HG03378 (cell line): ENCODE data around the gene MEGF10.
A peak's percentile ranks its signal among the peaks of the same experiment; 100 is the strongest.

Experiments used
- ATAC-seq: cut with Tn5 transposase; IDR thresholded peaks from one replicate; pipeline ENCODE4 v1.9.1; 2021; ENCODE audit warnings: mild to moderate bottlenecking, moderate library complexity; ENCODE audit not compliant: unreplicated experiment

Gene MEGF10

DNA sequence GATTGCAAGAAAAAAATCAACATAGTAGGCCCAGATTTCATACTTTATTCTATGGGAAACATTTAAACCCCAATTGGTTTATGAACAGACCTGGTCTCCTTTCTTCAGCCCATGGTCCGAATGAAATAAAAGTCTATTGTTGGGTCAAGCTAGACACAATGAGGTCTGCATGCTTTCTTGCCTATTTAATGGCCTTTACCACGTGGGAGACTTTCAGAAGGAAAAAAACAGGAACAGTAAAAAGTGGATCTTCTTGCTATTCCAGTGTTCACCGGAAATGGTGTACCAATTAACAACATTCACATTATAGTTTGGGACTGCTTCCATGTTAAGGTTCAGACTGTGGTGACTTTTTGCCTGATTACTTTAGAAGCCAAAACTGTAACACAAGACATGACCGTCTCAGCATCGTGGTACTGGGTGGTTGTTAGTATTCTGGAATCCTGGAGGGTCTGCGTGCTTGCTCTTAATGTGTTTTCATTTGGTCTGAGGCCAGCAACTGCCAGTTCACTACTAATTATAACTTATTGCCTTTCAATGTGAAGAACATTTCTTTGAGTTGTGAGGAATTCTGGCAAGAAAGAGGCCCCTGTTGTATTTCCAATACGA is 141.5 kb downstream of the MEGF10 start:
- ATAC-seq = no peak

DNA sequence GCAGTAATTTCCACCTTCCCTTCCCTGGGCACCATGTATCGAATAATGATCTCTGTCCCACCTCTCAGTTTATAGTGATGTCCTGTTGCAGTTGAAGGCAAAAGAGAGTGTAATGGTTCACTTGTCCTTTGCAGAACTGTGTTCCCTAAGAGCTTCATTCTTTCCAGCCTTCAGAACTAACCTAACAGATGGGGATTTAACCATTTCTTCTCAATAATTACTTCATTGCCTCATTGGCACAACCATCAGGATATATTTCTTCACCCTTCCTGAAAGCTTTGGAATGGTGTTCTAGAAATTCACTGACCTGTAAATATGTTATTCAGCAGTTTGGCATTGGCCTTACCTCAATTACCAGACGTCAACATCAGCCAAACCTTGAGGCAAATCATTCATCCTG is 142.9 kb downstream of the MEGF10 start:
- ATAC-seq = no peak

DNA sequence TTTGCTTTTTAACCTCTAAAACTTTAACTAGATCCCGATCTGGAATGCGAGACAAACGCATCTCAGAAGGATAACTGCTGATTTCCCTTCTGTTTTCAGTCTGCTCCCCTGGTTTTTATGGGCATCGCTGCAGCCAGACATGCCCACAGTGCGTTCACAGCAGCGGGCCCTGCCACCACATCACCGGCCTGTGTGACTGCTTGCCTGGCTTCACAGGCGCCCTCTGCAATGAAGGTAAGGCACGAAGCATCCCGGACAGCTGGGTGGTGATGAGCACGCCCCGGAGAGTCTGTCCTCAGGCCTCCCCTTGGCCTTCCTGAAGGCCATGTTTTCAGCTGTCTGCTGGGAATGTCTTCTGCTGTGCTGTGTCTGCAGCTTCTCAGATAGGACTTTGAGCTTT is 144.0 kb downstream of the MEGF10 start:
- no peak for ATAC-seq

DNA sequence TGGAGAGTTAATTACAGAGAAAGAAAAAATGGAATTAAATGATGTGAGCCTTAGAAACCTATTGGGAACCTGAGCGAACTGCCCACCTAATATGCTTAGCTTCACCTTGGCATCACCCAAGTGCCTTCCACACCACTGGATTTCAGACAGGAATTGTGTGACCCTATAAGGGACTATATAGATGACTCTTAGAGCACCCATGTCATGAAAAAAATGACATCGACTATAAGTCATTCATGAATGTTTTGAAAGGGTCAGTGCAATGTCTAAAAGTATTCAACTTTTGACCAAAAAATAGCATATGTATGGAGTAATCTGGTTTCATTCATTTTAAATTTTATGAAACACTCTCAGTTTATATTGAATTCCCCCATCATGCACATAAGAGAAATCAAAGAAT is 145.2 kb downstream of the MEGF10 start:
- no peak for ATAC-seq

DNA sequence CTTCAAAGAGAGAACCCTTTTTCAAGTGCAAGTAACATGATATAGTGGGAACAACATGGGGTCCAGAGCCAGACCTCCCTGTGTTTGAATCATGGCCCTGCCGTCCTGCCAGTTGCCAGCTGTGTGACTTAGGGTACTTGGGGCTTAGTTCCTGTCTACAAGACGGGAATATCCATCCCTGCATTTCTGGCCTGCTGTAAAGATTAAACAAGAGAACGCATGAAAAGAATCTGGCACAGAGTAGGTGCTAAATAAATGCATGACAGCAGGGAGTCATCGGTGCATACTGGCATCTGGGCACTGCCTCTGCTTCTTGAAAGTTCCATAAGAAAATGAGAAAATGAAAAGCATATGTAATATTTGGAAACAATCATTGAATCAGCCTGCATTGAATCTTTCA is 149.0 kb downstream of the MEGF10 start:
- no peak for ATAC-seq

DNA sequence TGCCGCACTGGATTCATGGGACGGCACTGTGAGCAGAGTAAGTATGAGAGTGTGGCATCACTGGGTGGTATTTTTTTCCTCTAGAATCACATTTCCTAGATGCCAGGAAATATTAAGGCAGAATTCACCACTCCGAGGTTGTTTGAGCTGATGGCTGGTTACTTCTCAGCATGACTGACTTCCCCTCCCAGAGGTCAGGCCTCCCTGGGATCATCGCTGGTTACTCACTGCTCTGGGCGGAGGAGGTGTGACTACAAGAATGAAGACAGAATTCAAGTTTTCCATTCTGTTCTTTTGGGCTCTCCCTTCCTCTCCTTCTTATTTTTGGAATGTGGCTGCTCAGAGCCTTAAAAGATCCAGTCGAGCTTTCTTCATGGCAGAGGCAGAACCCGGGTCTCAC is 150.2 kb downstream of the MEGF10 start:
- ATAC-seq = no peak

DNA sequence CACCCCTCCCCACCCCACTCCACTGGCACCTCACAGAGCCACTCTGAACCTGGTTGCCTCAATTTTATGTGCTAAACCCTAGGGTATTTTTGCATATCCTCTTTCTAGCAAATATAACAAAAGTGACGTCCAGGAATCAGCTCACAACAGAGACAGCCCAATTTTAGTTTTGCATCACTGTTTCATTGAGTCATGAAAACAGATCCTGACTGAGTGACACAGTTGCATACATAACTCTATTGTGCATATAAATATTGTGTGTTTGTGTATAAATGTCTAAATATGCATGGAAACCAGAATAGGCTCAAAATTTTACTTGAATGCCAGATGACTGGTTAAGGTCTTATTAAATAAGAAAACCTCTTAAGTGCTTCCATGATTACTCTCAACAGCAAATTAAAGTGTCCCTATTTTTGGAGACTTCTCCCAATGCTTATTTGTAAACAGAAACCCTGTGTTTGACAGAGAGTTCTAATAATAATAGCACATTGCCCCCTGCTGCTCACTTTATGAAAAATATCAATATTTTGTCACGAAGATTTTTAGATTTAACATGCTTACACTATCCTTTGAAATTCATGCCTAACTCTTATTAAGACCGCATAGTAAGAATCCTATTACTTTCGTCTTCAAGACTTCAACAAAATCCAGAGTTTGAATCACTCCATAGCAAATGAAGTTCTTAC is 151.3 kb downstream of the MEGF10 start:
- ATAC-seq = no peak

DNA sequence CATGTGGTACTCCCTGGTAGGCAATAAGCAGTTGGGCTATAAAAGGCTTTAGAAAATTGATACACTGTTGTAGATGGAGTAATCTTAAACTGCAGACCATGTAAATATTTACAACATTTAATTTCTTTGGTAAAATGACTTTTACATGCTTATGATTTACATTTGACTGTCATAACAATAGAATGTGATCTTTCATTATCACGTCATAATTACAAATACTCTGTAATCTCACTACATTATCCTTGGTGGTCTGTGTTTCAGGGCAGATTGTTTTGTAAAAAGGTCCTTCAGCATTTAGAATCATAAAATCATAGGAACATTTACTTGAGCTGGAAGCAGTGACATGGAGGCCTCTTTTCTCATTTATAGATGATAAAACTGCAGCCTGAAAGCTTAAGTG is 153.6 kb downstream of the MEGF10 start:
- ATAC-seq = no peak

DNA sequence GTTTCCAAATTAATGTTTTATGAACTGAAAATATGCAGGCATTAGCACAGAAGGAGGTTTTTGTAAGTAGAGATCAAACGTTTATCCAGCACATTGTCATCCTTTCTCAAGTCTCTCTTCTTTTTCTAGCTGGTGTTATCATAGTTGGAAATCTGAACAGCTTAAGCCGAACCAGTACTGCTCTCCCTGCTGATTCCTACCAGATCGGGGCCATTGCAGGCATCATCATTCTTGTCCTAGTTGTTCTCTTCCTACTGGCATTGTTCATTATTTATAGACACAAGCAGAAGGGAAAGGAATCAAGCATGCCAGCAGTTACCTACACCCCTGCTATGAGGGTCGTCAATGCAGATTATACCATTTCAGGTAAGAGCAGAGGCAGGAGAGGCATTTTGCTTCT is 154.7 kb downstream of the MEGF10 start:
- ATAC-seq = no peak

DNA sequence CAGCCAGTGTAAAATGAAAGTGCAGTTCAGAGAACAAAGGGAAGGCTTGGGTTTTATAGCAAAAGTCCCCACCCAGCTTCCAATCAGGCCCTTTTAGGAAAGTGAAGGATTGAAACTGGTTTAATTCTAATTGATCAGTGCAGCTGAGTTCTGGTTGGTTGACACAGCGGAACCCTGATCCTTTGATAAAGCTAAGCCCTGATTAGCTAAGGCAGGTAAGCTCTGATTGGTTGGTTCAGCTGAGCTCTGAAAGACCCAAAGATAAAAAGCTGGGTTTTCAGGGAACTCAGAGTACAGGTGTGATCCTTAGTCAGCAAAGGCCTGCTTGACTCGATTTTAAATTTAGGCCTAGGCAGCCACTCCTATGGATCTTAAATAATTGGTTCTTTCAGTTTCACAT is 156.0 kb downstream of the MEGF10 start:
- no peak for ATAC-seq

DNA sequence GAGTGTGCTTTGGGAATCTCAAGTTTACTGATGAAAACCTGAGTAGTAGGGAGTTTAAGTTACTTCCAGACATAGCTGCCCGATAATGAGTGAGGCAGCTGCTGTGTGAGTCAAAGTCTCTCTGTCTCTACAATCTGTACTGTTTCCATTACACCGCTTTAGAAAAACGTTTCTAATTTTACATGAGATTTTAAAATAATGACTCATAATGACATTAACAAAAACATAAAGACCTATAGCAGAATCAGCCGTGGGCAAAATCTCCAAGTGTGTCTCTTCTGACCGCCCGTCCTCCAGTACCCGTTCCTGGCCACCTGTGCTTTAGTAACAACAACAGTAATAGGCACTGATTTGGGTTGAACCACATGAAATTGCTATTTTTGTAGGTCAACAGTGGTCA is 157.2 kb downstream of the MEGF10 start:
- ATAC-seq = no peak

DNA sequence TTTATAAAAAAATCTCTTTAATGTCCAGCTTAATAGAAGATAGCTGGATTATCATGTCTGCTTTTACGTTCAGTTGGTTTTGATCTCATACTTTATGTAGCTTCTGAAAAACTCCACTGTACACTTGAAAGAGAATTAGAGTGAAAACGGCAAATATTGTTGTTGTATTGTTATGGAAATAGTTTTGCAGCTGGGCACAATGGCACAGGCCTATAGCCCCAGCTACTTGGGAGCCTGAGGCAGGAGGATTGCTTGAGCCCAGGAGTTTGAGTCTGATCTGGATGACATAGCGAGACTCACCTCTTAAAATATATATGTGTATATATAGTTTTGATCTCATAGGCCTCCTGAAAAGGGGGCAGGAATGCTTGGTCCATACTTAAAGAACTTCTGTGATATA is 159.4 kb downstream of the MEGF10 start:
- ATAC-seq = no peak

DNA sequence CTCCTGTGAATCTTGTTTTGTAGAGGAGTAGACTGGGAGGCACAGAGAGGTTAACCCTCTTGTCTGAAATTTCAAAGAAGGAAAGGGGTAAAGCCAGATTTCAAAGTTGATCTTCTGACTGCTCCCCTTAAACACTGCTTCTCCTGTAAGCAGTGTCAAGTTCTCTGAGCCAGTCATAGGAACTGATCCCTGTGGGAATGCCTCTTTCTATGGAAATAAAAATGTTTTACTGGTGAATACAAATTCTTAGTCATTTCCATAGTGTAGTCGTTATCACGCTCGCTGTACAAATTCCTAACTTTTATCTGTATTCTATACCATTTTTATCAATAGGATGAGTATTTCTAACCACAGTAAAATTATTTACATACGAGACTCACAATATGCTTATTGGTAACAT is 160.5 kb downstream of the MEGF10 start:
- no peak for ATAC-seq

DNA sequence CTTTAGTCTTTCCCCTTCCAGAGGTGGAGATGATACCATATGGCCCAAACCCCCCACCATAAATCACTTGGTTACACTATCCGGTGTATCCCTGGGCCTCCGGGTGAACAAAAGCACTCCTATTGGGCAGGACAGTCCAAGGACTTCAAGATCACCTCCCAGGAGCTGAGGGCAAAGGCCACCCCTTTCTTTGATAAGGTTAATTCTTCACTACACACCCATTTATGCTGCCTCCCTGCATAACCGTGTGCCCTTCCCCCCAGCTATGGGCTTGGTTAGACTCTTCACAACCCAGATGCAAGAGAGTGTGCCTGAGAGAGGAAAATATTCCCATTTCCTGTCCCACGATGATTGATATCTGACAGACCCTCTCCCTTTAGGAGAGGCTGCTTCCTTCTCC is 162.0 kb downstream of the MEGF10 start:
- no peak for ATAC-seq

DNA sequence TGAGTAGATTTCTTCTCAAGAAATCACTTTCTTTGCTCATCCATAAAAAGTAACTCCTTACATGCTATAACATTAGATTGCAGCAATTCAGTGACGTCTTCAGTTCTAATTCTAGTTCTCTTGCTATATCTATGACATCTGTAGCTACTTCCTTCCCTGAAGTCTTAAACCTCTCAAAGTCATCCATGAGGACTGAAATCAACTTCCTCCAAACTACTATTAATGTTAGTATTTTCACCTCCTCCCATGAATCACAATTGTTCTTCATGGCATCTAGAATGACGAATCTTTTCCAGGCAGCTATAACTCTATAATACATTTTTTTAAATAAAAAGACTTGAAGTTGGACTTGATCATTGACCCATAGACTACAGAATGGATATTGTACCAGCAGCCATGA is 180.6 kb downstream of the MEGF10 start:
- ATAC-seq = no peak

DNA sequence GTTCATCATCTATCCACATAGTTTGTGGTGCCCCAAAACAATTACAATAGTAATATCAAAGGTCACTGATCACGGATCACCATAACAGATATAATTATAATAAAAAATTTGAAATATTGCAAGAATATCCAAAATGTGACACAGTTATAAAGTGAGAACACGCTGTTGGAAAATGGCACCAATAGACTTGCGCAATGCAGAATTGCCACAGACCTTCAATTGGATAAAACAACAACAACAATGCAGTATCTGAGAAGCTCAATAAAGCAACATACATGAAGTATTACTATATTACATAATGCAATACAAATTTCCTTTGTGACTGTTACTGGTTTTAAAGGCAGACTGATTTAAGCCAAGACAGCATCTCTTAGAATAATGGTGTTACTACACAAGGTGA is 182.1 kb downstream of the MEGF10 start:
- ATAC-seq = no peak

DNA sequence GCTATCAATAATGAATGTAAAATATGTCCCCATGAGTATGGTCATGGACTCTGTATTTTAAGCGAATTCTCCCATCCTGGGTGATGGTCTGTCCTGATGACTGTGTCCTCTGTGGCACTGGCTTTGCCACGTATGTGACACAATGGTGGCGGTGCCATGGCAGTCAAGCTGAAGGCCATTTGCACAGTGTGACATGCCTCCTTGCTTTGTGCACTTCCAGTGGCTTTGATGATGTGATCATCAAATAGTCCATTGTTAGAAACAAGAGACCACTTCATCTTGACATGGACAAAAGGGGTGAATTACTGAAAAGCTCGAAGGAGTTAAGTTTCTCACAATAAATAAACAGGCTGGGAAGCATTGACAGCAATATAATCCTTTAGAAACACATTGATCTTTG is 195.9 kb downstream of the MEGF10 start:
- ATAC-seq = no peak

DNA sequence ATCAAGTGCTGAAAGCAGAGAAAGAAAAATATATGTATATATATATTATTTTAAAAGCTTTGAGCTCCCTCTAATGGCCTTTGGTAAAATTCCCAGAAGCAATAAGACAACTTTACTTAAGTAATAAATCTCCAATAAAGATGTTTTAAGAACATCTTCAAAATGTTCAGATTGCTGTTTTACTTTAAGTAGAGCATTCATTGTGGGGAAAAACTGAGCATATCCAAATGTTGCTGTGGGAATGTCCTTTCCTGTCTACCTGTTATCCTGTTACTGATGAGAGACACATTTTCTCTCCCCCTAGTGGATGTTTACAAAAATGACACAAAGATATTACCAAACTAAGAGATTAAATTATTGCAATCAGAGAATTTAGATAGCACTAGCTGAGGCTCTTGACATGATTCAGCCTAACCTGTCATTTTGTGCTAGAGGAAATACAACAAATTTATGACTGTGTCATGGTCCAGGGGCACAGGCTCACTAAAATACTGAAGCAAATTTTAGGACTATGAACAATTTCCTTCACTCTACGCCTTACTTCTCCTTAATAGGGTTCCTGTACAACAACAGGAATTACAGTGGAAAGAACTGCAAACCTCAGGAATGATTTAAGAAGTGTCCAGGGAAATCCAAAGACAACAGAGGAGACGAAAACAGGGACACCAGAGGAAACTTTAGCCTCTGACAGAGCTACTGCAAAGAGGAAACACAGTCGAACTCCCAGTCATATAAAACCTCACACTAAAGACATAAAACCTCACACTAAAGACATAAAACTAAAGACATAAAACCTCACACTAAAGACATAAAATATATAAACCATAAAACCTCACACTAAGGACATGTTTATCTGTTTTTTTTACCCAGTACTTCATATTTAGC is 202.5 kb downstream of the MEGF10 start:
- ATAC-seq = peak; percentile 81

DNA sequence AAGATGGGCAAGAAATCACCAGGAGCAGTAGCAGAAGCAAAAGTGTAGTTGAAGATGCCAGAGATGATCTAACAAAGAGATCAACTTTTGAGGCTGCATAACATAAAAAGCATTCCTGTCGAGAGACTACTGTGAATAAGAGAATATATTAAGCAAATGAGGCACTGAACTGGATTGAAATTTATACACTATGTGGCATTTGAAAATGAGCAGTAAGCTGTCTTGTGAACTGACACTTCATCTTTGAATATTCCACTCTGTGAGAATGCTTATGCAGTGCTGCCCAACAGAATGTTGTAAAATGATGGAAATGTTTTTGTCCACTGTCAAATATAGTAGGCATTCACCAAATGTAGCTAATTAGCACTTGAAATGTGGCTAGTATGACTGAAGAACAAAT is 208.0 kb downstream of the MEGF10 start:
- no peak for ATAC-seq

DNA sequence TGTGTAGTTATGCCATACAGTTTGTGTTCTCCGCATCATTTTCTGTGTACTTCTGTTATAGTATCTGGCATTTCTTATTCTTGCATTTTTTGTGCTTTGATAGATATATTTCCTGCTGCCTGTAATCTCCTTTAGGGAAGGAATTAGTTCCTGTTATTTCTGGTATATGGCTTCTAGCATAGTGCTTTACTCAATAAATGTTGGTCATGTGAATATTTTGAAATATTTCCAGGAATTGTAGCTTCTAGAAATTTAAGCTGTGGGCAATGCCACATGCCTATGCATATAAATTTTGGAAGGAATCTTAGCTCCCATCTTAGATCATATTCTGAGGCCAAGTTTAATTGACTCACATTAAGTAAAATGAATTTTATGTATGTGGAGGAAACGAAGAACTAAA is 215.3 kb downstream of the MEGF10 start:
- no peak for ATAC-seq

DNA sequence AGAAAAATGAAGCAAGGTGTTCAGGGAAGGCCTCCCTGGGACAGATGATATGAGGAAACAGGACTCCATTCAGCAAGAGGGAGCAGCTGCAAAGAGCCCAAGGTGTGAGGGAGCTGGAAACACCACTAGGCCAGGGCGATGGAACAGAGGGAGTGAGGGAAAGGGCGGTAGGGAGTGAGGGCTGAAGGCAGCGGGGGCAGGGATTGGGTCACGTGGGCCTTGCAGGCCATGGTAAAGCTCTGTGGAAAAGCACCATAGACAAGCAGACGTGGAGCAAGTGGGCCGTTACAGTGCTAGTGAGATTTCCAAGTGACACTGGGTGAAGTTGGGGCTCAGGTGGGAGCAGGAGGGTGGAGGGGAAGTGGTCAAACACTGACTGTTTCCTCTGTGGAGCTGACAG is 216.0 kb downstream of the MEGF10 start:
- ATAC-seq = no peak
